ENCODE results near the gene TAS2R8.

GRCh38 chr12:10855807-10856206 is 48.7 kb upstream of the TAS2R8 start:
- TF ChIP-seq, protein P1, sequence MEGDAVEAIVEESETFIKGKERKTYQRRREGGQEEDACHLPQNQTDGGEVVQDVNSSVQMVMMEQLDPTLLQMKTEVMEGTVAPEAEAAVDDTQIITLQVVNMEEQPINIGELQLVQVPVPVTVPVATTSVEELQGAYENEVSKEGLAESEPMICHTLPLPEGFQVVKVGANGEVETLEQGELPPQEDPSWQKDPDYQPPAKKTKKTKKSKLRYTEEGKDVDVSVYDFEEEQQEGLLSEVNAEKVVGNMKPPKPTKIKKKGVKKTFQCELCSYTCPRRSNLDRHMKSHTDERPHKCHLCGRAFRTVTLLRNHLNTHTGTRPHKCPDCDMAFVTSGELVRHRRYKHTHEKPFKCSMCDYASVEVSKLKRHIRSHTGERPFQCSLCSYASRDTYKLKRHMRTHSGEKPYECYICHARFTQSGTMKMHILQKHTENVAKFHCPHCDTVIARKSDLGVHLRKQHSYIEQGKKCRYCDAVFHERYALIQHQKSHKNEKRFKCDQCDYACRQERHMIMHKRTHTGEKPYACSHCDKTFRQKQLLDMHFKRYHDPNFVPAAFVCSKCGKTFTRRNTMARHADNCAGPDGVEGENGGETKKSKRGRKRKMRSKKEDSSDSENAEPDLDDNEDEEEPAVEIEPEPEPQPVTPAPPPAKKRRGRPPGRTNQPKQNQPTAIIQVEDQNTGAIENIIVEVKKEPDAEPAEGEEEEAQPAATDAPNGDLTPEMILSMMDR (IDR thresholded peaks at IDR 0.05; ENCODE audit: insufficient read depth, low read length, poor library complexity, severe bottlenecking): no peak
- no peak for TF ChIP-seq EZH2phosphoT487 (conservative IDR thresholded peaks at IDR 0.05; ENCODE audit: low read length)

Measured in SU-DHL-6 (cell line).